Tibial artery (tissue), 4 donors: ENCODE results near the gene MDM2.
A peak's percentile ranks its signal among the peaks of the same experiment; 100 is the strongest.
"Not testable (repeated sequence)": the region's sequence is repeated elsewhere in the genome, so short reads cannot be mapped to it uniquely, and the experiment has no call there.

Experiments used
- DNase-seq, 2 donors: peaks; one replicate each; pipeline ENCODE4 v3.0.0-alpha.2; 2019
- H3K27ac ChIP-seq, 2 donors: fragments of 200-600 bp; sonication (generic) in 1 of 2; 1 replicate in 1 of 2; 2 replicates in 1 of 2; pipeline ENCODE4 v1.5.1; 2018 to 2019; ENCODE audit warnings: mild to moderate bottlenecking in 1 of 2
- H3K27me3 ChIP-seq, 2 donors: fragments of 200-600 bp; sonication (generic) in 1 of 2; one replicate each; pipeline versions ENCODE4 v1.5.1 to v1.6.0; 2016 to 2019
- H3K36me3 ChIP-seq, 3 donors: fragments of 200-600 bp; sonication (generic) in 2 of 3; one replicate each; pipeline ENCODE4 v1.5.1; 2016 to 2019; ENCODE audit warnings: mild to moderate bottlenecking in 2 of 3
- H3K4me1 ChIP-seq, 4 donors: fragments of 200-600 bp; sonication (generic) in 2 of 4; 1 replicate in 3 of 4; 2 replicates in 1 of 4; pipeline ENCODE4 v1.5.1; 2016 to 2019
- H3K4me3 ChIP-seq, 2 donors: fragments of 200-600 bp; sonication (generic) in 1 of 2; 1 replicate in 1 of 2; 2 replicates in 1 of 2; pipeline ENCODE4 v1.5.1; 2018 to 2019; ENCODE audit warnings: mild to moderate bottlenecking in 2 of 2
- H3K9me3 ChIP-seq, 3 donors: fragments of 200-600 bp; sonication (generic) in 1 of 3; one replicate each; pipeline ENCODE4 v1.5.1; 2016 to 2019
- intact Hi-C: fragments of 100-400 bp; cut with DNase I; formaldehyde crosslinking; loops from one replicate; pipeline ENCODE4 v1.15.0; 2023; ENCODE audit warnings: low total_unique reads
- TF ChIP-seq, protein P1 (sequence below), 2 experiments: fragments of 200-600 bp in 1 of 2; fragments of 450-650 bp in 1 of 2; IDR thresholded peaks; one replicate each; pipeline ENCODE4 v1.5.1; 2017 to 2019; ENCODE audit warnings: antibody characterized with exemption in 2 of 2, mild to moderate bottlenecking in 1 of 2, moderate library complexity in 1 of 2

Gene MDM2

DNA sequence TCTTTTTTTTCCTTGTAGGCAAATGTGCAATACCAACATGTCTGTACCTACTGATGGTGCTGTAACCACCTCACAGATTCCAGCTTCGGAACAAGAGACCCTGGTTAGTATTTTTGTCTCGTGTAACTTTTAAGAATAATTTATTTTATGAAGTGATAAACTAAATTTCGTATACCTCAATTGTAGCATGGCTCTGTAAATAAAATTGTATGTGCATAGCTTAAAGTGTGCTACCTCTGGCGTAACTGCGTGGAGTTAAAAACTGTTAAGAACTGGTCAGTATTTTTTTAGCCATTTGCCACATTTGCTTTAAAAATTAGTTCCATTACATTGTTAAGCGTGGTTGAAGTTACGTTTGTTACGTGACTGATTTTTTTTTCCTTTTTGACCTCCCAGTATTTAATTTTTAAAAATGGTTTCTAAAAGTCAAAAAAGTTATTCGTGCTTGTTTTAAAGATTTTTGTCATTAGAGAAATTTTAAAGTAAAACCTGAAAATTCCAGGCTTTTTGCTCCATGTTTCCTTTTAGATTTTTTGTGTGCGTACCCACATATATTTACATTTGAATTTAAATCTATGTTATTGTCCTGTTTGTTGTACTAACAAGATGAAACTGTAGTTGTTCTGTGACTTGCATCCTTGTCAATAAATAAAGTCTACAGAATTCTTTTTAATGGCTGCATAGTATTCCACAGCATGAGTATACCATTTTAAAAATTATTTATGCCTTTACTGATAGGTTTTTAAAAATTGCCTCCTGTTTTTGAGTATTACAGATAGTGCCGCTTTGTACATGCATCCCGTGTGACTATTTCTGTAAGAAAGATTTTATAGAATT lies 1.4 kb downstream of the MDM2 start:
- intact Hi-C loops = loop anchor here (5.0 to 10.0 kb wide), 2 partner anchors 62 to 485 kb away; partner anchors contain the start of gene SLC35E3
- no peak for DNase-seq
- H3K9me3 ChIP-seq = no peaks in the 10 kb centered on the region
- peaks cover 0 to 55% (median 21%) of the 10 kb centered on the region in 4 donors for H3K4me1 ChIP-seq
- peaks cover 29 to 39% (median 31%) of the 10 kb centered on the region in 3 donors for H3K36me3 ChIP-seq
- no peaks in the 10 kb centered on the region for H3K27me3 ChIP-seq
- H3K27ac ChIP-seq = peak overlapping the region; percentile 95 to 100
- TF ChIP-seq, protein P1, sequence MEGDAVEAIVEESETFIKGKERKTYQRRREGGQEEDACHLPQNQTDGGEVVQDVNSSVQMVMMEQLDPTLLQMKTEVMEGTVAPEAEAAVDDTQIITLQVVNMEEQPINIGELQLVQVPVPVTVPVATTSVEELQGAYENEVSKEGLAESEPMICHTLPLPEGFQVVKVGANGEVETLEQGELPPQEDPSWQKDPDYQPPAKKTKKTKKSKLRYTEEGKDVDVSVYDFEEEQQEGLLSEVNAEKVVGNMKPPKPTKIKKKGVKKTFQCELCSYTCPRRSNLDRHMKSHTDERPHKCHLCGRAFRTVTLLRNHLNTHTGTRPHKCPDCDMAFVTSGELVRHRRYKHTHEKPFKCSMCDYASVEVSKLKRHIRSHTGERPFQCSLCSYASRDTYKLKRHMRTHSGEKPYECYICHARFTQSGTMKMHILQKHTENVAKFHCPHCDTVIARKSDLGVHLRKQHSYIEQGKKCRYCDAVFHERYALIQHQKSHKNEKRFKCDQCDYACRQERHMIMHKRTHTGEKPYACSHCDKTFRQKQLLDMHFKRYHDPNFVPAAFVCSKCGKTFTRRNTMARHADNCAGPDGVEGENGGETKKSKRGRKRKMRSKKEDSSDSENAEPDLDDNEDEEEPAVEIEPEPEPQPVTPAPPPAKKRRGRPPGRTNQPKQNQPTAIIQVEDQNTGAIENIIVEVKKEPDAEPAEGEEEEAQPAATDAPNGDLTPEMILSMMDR (IDR thresholded peaks at IDR 0.05) = no peak
- peak overlapping the region; percentile 74 to 98 for H3K4me3 ChIP-seq

DNA sequence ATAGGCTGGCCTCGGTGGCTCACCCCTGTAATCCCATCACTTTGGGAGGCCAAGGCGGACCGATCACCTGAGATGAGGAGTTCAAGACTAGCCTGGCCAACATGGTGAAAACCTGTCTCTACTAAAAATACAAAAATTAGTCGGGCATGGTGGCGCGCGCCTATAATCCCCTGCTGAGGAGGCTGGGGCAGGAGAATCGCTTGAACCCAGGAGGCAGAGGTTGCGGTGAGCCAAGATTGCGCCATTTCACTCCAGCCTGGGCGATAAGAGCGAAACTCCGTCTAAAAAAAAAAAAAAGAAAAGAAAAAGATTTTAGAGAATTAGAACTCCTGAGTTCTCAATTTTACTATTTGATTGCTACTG lies 2.0 kb downstream of the MDM2 start:
- not testable (repeated sequence) for H3K9me3 ChIP-seq, H3K27me3 ChIP-seq, H3K4me3 ChIP-seq, DNase-seq, H3K27ac ChIP-seq
- Histone ChIP-seq H3K36me3 (peaks cover 35 to 45% (median 37%) of the 10 kb centered on the region in 3 donors), H3K4me1 (peaks cover 0 to 61% (median 23%) of the 10 kb centered on the region in 4 donors)
- intact Hi-C loops = loop anchor here (10.0 kb wide), 1 partner anchor 485 kb away; no protein-coding TSS in a partner anchor

DNA sequence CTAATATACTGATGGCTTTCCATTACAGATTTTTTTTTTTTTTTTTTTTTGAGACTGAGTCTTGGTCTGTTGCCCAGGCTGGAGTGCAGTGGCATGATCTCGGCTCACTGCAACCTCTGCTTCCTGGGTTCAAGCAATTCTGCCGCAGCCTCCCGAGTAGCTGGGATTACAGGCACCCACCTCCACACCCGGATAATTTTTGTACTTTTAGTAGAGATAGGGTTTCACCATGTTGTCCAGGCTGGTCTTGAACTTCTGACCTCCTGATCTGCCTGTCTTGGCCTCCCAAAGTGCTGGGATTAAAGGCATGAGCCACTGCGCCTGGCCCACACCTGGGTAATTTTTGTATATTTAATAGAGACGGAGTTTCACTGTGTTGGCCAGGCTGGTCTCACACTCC lies 3.6 kb downstream of the MDM2 start:
- H3K4me3 ChIP-seq, H3K9me3 ChIP-seq, H3K27me3 ChIP-seq, DNase-seq: not testable (repeated sequence)
- Histone ChIP-seq H3K36me3 (peaks cover 38 to 58% (median 49%) of the 10 kb centered on the region in 3 donors), H3K27ac (peak overlapping the region in 1 of 2 donors; percentile 16), H3K4me1 (peaks cover 0 to 68% (median 24%) of the 10 kb centered on the region in 4 donors)
- intact Hi-C loops = loop anchor here (10.0 kb wide), 1 partner anchor 487 kb away; no protein-coding TSS in a partner anchor

DNA sequence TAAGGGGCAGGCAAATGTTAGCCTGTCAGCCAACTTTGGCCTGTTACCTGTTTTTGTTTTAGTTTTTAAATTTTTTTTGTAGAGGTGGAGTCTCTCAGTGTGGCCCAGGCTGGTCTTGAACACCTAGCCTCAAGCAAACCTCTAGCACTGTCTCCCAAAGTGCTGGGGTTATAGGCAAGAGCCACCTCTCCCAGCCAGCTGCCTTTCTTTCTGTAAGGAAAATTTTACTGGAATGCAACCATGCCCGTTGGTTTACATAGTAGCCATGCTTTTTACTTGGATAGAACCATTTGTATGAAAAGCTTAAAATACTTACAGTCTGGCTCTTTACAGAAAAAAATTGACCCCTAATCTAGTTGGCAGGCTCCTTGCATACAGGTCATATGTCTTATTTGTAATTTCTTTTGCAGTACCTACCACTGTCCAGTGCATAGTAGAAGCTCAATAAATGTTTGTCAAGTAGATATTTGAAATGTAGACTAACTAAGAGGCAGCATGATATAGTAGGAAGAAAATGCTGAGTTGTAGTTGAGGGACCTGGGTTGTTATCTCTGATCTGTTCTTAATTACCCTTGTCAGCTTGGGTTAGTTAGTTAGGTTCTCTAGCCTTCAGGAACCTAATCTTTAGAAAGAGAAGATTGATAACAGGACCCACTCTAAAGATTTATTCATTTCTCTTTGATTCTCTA lies 4.7 kb downstream of the MDM2 start:
- no peak for DNase-seq
- no peaks in the 10 kb centered on the region for H3K27me3 ChIP-seq
- no peak overlapping the region for H3K27ac ChIP-seq
- TF ChIP-seq, protein P1 (IDR thresholded peaks at IDR 0.05) = no peak
- no peaks in the 10 kb centered on the region for H3K9me3 ChIP-seq
- intact Hi-C loops = loop anchor here (10.0 kb wide), 1 partner anchor 488 kb away; no protein-coding TSS in a partner anchor
- no peak overlapping the region for H3K4me3 ChIP-seq
- peaks cover 0 to 64% (median 24%) of the 10 kb centered on the region in 4 donors for H3K4me1 ChIP-seq
- H3K36me3 ChIP-seq = peaks cover 49 to 70% (median 60%) of the 10 kb centered on the region in 3 donors

DNA sequence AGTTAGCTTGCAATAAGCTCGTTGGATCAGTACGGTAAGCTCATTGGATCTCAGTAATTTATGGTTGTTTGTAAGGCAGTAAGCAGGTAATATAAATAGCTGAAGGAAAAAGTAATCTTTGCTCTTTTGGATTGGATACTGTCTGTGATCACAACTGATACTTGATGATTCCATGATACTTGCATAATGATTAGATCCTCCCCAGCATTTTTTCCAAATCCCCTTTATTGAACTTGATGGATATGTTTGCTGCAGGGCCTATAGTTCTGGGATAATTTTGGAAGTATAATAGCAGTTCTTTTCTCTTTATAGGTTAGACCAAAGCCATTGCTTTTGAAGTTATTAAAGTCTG lies 5.2 kb downstream of the MDM2 start:
- TF ChIP-seq, protein P1 (IDR thresholded peaks at IDR 0.05) = no peak
- Histone ChIP-seq H3K9me3 (no peaks in the 10 kb centered on the region), H3K27me3 (no peaks in the 10 kb centered on the region), H3K27ac (no peak overlapping the region), H3K36me3 (peaks cover 54 to 74% (median 65%) of the 10 kb centered on the region in 3 donors), H3K4me1 (peaks cover 0 to 64% (median 24%) of the 10 kb centered on the region in 4 donors), H3K4me3 (no peak overlapping the region)
- intact Hi-C loops = loop anchor here (10.0 kb wide), 1 partner anchor 488 kb away; no protein-coding TSS in a partner anchor
- DNase-seq = no peak

DNA sequence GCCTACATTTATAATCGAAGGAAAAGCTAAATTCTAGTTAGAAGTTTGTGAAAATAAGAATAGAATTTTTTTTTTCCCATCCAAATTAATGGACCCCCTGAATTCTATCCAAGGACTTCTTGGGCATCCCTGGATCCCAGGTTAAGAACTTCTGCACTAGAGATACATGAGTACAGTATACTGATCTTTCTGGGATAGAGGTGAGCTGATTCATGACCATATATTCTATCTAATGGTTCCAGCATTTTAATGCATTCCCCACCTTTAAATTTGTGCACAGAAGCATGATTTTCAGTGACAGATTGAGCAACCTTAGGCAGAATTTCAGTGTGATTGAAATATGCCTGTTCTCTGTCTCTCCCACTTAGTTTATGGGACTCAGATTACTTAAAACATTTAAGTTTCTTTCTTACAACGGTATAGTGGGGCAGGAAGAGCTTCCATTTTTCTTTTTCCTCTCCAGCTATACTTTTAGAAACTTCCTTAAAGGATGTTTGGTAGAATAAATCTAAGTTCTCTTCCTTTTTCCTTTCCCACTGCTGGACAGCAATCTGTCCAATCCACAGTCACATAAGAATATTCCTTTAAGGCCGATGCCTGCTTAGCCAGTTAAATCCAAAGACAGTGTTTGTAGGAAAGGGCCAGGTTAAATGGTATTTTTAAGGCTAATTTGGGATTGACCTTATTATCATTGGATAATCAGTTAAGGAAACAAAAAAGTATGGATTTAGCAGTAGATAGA lies 6.7 kb downstream of the MDM2 start:
- TF ChIP-seq, protein P1 (IDR thresholded peaks at IDR 0.05) = no peak
- intact Hi-C loops = loop anchor here (10.0 kb wide), 1 partner anchor 490 kb away; no protein-coding TSS in a partner anchor
- no peak overlapping the region for H3K4me3 ChIP-seq
- no peak for DNase-seq
- no peak overlapping the region for H3K27ac ChIP-seq
- peaks cover 64 to 81% (median 77%) of the 10 kb centered on the region in 3 donors for H3K36me3 ChIP-seq
- H3K4me1 ChIP-seq = peaks cover 0 to 58% (median 24%) of the 10 kb centered on the region in 4 donors
- no peaks in the 10 kb centered on the region for H3K9me3 ChIP-seq
- H3K27me3 ChIP-seq = no peaks in the 10 kb centered on the region
